Natural killer cell (primary cell): ENCODE measurements around the gene ATXN10. TPM values are rescaled to one million over a fixed set of nuclear protein-coding genes. Genes with fewer than 3 reads are reported as not detected.

Source experiments
- ATAC-seq, 3 donors: fragments of 150-1000 bp in 2 of 3; fragments of 200-7000 bp in 1 of 3; cut with Tn5 transposase; 1 replicate in 1 of 3; 2 replicates in 2 of 3; pipeline ENCODE4 v1.10.0; 2021; ENCODE audit warnings: mild to moderate bottlenecking in 2 of 3, moderate library complexity in 2 of 3
- DNase-seq, 2 donors: peaks; one replicate each; pipeline versions ENCODE4 v3.0.0 to v3.0.0-alpha.2; 2013 to 2021; ENCODE audit warnings: mixed read lengths in 1 of 2
- H3K27ac ChIP-seq: one replicate; pipeline ENCODE4 v1.5.1; 2013; ENCODE audit warnings: mild to moderate bottlenecking, low read length
- H3K27me3 ChIP-seq: one replicate; pipeline ENCODE4 v1.6.1; 2013; ENCODE audit warnings: low read length; ENCODE audit not compliant: control insufficient read depth, insufficient read depth
- H3K36me3 ChIP-seq: one replicate; pipeline ENCODE4 v1.6.1; 2013; ENCODE audit warnings: low read length; ENCODE audit not compliant: control insufficient read depth, insufficient read depth
- H3K4me1 ChIP-seq: one replicate; pipeline ENCODE4 v1.6.1; 2013; ENCODE audit warnings: low read length; ENCODE audit not compliant: control insufficient read depth, insufficient read depth
- H3K4me3 ChIP-seq: one replicate; pipeline ENCODE4 v1.5.1; 2013; ENCODE audit warnings: low read length
- H3K9me3 ChIP-seq: one replicate; pipeline ENCODE4 v1.6.1; 2013; ENCODE audit warnings: low read length; ENCODE audit not compliant: control insufficient read depth, insufficient read depth
- H3K27ac Mint-ChIP-seq, 2 donors: one replicate each; pipeline ENCODE4 v1.8.0; 2022; ENCODE audit warnings: mild to moderate bottlenecking in 2 of 2, mixed read lengths in 2 of 2, moderate library complexity in 1 of 2
- H3K27me3 Mint-ChIP-seq, 2 donors: one replicate each; pipeline ENCODE4 v1.8.0; 2022; ENCODE audit warnings: low read depth in 2 of 2, mixed read lengths in 2 of 2
- H3K36me3 Mint-ChIP-seq: one replicate; pipeline ENCODE4 v1.8.0; 2022; ENCODE audit warnings: mixed read lengths
- H3K4me1 Mint-ChIP-seq, 2 donors: one replicate each; pipeline ENCODE4 v1.8.0; 2022; ENCODE audit warnings: mixed read lengths in 2 of 2
- H3K4me3 Mint-ChIP-seq: one replicate; pipeline ENCODE4 v1.8.0; 2022; ENCODE audit warnings: mild to moderate bottlenecking, moderate library complexity, mixed read lengths
- H3K9me3 Mint-ChIP-seq, 2 donors: one replicate each; pipeline ENCODE4 v1.8.0; 2022; ENCODE audit warnings: mixed read lengths in 2 of 2
- CTCF ChIP-seq: fragments of 200-600 bp; IDR thresholded peaks from one replicate; pipeline ENCODE4 v1.8.0; 2022; ENCODE audit warnings: antibody characterized with exemption
- WGBS: methylation state at CpG from one replicate; pipeline ENCODE4 v1.1.7; 2013; ENCODE audit warnings: missing lambda C conversion rate; ENCODE audit not compliant: insufficient coverage; 5-methylcytosine and 5-hydroxymethylcytosine counted together
- intact Hi-C: fragments of 100-400 bp; cut with micrococcal nuclease; formaldehyde crosslinking; loops from one replicate; pipeline ENCODE4 v1.14.2; 2022
- total RNA-seq, 4 donors: library from RNA; stranded (reverse); fragments of 120-200 nt in 1 of 4; gene quantifications; one replicate each; pipeline versions ENCODE4 v1.2.3 to v1.2.4, GENCODE V29; 2013 to 2022

ATXN10 gene
- total RNA-seq, 3 donors from 2014 or later (not counting 1 experiment from before 2014, with no cell fraction given) = 79.3 to 90.5 (median 88.8) TPM

DNA sequence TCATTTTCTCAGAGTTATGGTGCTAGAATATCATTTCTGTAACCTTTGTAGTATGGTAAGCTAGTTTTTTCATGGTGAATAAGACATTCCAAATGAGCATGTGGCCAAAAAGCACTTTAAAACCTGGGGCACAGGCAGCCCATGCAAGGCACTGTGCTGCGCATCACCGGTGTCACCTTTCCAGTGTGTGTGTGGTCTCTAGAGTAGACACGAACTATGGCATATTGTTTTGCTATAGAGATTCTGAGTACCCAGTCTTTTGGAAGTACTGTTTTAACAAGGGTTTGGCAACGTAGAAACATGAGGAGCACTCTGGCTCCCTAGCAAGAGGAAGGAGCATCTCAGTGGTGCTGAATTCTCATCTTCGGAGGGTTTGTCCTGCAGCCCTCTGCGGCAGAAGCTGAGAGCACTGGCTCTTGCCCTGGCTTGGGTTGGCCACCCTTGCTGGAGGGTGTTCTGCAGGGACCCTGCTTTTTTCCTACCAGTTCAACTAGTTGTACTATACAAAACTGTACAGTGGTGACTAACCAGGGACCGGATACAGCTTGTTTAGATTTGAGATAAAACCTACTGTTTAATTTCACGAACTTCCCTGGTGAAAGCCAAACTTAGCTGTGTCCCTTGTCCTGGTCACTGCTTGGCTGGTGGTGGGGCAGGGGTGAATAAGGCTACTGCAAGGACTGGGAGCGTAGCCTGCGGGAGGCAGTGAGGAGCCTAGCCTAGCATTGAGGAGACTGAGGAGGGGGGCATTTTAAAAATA lies 135.7 kb downstream of the ATXN10 start:
- H3K27ac ChIP-seq = no peak overlapping the region
- H3K9me3 ChIP-seq = no peaks in the 10 kb centered on the region
- no peak for TF ChIP-seq CTCF
- H3K9me3 Mint-ChIP-seq = no peaks in the 10 kb centered on the region
- H3K4me1 ChIP-seq = no peaks in the 10 kb centered on the region
- DNase-seq = no peak
- no peak overlapping the region for H3K27ac Mint-ChIP-seq
- H3K36me3 Mint-ChIP-seq = no peaks in the 10 kb centered on the region
- no peaks in the 10 kb centered on the region for H3K27me3 ChIP-seq
- no peak overlapping the region for H3K4me3 Mint-ChIP-seq
- intact Hi-C loops = no loop called here
- WGBS = 99% methylated on average over 10 of the region's 10 CpGs
- peaks cover 12% of the 10 kb centered on the region for H3K36me3 ChIP-seq
- peaks cover 10 to 12% of the 10 kb centered on the region in 2 donors for H3K4me1 Mint-ChIP-seq
- H3K27me3 Mint-ChIP-seq = no peaks in the 10 kb centered on the region
- ATAC-seq = no peak
- no peak overlapping the region for H3K4me3 ChIP-seq

GRCh38 chr22:45812910-45813309 lies 141.3 kb downstream of the ATXN10 start:
- peaks cover 24% of the 10 kb centered on the region for H3K36me3 ChIP-seq
- no peaks in the 10 kb centered on the region for H3K9me3 ChIP-seq
- H3K4me1 Mint-ChIP-seq = no peaks in the 10 kb centered on the region
- H3K27me3 ChIP-seq = no peaks in the 10 kb centered on the region
- 96% methylated on average over 6 of the region's 6 CpGs for WGBS
- no peak for TF ChIP-seq CTCF
- H3K27ac Mint-ChIP-seq = no peak overlapping the region
- DNase-seq (no peak), ATAC-seq (no peak)
- H3K4me3 ChIP-seq = no peak overlapping the region
- H3K4me3 Mint-ChIP-seq = no peak overlapping the region
- H3K27me3 Mint-ChIP-seq = no peaks in the 10 kb centered on the region
- intact Hi-C loops = no loop called here
- no peaks in the 10 kb centered on the region for H3K4me1 ChIP-seq
- no peaks in the 10 kb centered on the region for H3K9me3 Mint-ChIP-seq
- H3K36me3 Mint-ChIP-seq = peaks cover 12% of the 10 kb centered on the region
- H3K27ac ChIP-seq = no peak overlapping the region

DNA sequence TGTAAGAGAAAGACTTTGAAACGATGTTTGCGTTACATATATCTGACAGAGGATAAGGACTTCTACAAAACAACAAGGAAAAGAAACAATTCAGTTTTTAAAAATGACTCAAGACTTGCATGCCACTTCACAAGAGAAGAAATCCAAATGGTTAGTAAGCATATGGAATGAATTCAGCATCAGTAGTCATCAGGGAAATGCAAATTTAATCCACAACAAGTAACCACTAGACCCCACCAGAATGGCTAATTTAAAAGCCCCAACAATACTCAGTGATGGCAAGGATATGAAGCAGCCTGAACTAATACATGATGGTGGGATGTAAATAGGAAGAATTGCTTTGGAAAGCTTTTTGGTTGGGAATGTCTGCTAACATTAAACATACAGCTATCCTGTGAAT lies 142.6 kb downstream of the ATXN10 start:
- TF ChIP-seq CTCF = no peak
- no peaks in the 10 kb centered on the region for H3K27me3 Mint-ChIP-seq
- Histone ChIP-seq H3K27me3 (no peaks in the 10 kb centered on the region), H3K4me1 (no peaks in the 10 kb centered on the region), H3K36me3 (peaks cover 20% of the 10 kb centered on the region), H3K4me3 (no peak overlapping the region), H3K27ac (no peak overlapping the region), H3K9me3 (no peaks in the 10 kb centered on the region)
- no peak overlapping the region for H3K4me3 Mint-ChIP-seq
- DNase-seq = no peak
- intact Hi-C loops = no loop called here
- no peak overlapping the region for H3K27ac Mint-ChIP-seq
- no peaks in the 10 kb centered on the region for H3K9me3 Mint-ChIP-seq
- no peaks in the 10 kb centered on the region for H3K4me1 Mint-ChIP-seq
- no peak for ATAC-seq
- 100% methylated on average over 2 of the region's 2 CpGs for WGBS
- H3K36me3 Mint-ChIP-seq = peaks cover 12% of the 10 kb centered on the region

DNA sequence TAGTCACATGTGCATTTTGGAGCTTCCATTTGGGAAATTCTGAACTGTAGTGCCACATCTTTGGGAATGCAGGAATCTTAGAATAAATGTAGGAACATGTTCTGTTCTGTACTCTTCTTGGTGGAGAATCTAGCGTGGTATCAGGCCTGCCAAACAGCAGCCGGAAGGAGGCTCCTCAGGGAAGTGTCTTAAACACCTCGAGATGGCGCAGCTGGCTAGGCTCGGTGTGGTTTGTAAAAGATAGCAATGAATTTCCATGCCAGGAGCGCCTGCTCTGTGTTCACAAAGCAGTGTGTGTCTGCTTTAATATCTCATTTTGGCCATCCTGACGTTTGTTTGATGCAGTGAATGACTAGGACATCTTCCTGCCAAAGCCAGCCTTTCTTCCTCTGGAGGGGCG lies 145.1 kb downstream of the ATXN10 start:
- Mint-ChIP-seq H3K9me3 (no peaks in the 10 kb centered on the region), H3K36me3 (peaks cover 12% of the 10 kb centered on the region), H3K27ac (no peak overlapping the region), H3K4me1 (no peaks in the 10 kb centered on the region), H3K27me3 (no peaks in the 10 kb centered on the region), H3K4me3 (no peak overlapping the region)
- DNase-seq (no peak), ATAC-seq (no peak)
- H3K27ac ChIP-seq = no peak overlapping the region
- WGBS = 97% methylated on average over 7 of the region's 8 CpGs
- H3K9me3 ChIP-seq = no peaks in the 10 kb centered on the region
- no peaks in the 10 kb centered on the region for H3K27me3 ChIP-seq
- no peaks in the 10 kb centered on the region for H3K4me1 ChIP-seq
- no peak for TF ChIP-seq CTCF
- H3K36me3 ChIP-seq = peaks cover 14% of the 10 kb centered on the region
- H3K4me3 ChIP-seq = no peak overlapping the region
- intact Hi-C loops = no loop called here
